Glomerular endothelial cell (primary cell): ENCODE results near the gene ASXL3. TPM values are rescaled to one million over a fixed set of nuclear protein-coding genes. Genes with fewer than 3 reads are reported as not detected.

ENCODE experiments used
- DNase-seq: peaks from one replicate; pipeline ENCODE4 v3.0.0-alpha.2; 2011; ENCODE audit warnings: low read depth, low spot score; ENCODE audit errors: extremely low read depth
- total RNA-seq: library from RNA; depleted of rRNA; stranded (reverse); fragments of >200 nt; gene quantifications from 2 replicates; pipeline ENCODE4 v1.2.3, GENCODE V29; 2015

ASXL3 gene
- total RNA-seq, 1 donor from 2014 or later, result 0.47 TPM

GRCh38 chr18:33712719-33713118, 134.7 kb downstream of the ASXL3 start:
- no peak for DNase-seq

- no peak for DNase-seq
Observed at GRCh38 chr18:33716061-33716683, 138.2 kb downstream of the ASXL3 start.

- no peak for DNase-seq
Observed at GRCh38 chr18:33717339-33717738, 139.3 kb downstream of the ASXL3 start.

GRCh38 chr18:33720133-33720532, 142.1 kb downstream of the ASXL3 start:
- no peak for DNase-seq

GRCh38 chr18:33729556-33729955, 151.5 kb downstream of the ASXL3 start:
- DNase-seq, result no peak

- no peak for DNase-seq
Observed at GRCh38 chr18:33733376-33733775, 155.4 kb downstream of the ASXL3 start.

- DNase-seq, result no peak
Observed at GRCh38 chr18:33735428-33735827, 157.4 kb downstream of the ASXL3 start.

GRCh38 chr18:33741760-33742159, 163.7 kb downstream of the ASXL3 start:
- DNase-seq, result no peak

GRCh38 chr18:33744032-33744697, 166.1 kb downstream of the ASXL3 start:
- no peak for DNase-seq

- DNase-seq, result no peak
Observed at GRCh38 chr18:33745151-33745795, 167.3 kb downstream of the ASXL3 start.

- DNase-seq, result no peak
Observed at GRCh38 chr18:33745871-33746545, 168.0 kb downstream of the ASXL3 start.

GRCh38 chr18:33749834-33750233, 171.8 kb downstream of the ASXL3 start:
- no peak for DNase-seq

- no peak for DNase-seq
Observed at GRCh38 chr18:33750366-33750765, 172.3 kb downstream of the ASXL3 start.

GRCh38 chr18:33751613-33752221, 173.7 kb downstream of the ASXL3 start:
- no peak for DNase-seq

- no peak for DNase-seq
Observed at GRCh38 chr18:33755391-33755790, 177.4 kb downstream of the ASXL3 start.

- no peak for DNase-seq
Observed at GRCh38 chr18:33755931-33756560, 178.0 kb downstream of the ASXL3 start.

GRCh38 chr18:33757037-33757436, 179.0 kb downstream of the ASXL3 start:
- no peak for DNase-seq

GRCh38 chr18:33761363-33761762, 183.3 kb downstream of the ASXL3 start:
- no peak for DNase-seq

- DNase-seq, result no peak
Observed at GRCh38 chr18:33781429-33781828, 203.4 kb downstream of the ASXL3 start.
